ENCODE data around the gene AHNAK.

AHNAK gene

GRCh38 chr11:62402960-62403730 lies 143.5 kb downstream of the AHNAK start:
- Histone ChIP-seq H3K36me3 (ENCODE audit: control insufficient read depth, insufficient read depth, low read length) (no peaks in the 10 kb centered on the region), H3K4me3 (ENCODE audit: low read length) (no peak overlapping the region), H3K9ac (ENCODE audit: low read length) (no peak overlapping the region), H3K27me3 (ENCODE audit: control insufficient read depth, insufficient read depth, low read length) (peaks cover 3% of the 10 kb centered on the region), H3K9me3 (ENCODE audit: control insufficient read depth, low read length) (no peaks in the 10 kb centered on the region), H3K4me1 (ENCODE audit: control insufficient read depth, insufficient read depth, low read length) (peaks cover 41% of the 10 kb centered on the region)

- H3K27me3 ChIP-seq (ENCODE audit: control insufficient read depth, insufficient read depth, low read length): peaks cover 3% of the 10 kb centered on the region
- H3K36me3 ChIP-seq (ENCODE audit: control insufficient read depth, insufficient read depth, low read length): no peaks in the 10 kb centered on the region
- H3K4me1 ChIP-seq (ENCODE audit: control insufficient read depth, insufficient read depth, low read length): peaks cover 43% of the 10 kb centered on the region
- H3K9me3 ChIP-seq (ENCODE audit: control insufficient read depth, low read length): no peaks in the 10 kb centered on the region
- H3K4me3 ChIP-seq (ENCODE audit: low read length): no peak overlapping the region
- no peak overlapping the region for H3K9ac ChIP-seq (ENCODE audit: low read length)
These were observed 144.2 kb downstream of the AHNAK start for GRCh38 chr11:62402226-62402959.

- Histone ChIP-seq H3K36me3 (ENCODE audit: control insufficient read depth, insufficient read depth, low read length) (no peaks in the 10 kb centered on the region), H3K4me1 (ENCODE audit: control insufficient read depth, insufficient read depth, low read length) (peaks cover 43% of the 10 kb centered on the region), H3K27me3 (ENCODE audit: control insufficient read depth, insufficient read depth, low read length) (peaks cover 3% of the 10 kb centered on the region), H3K9ac (ENCODE audit: low read length) (no peak overlapping the region), H3K9me3 (ENCODE audit: control insufficient read depth, low read length) (no peaks in the 10 kb centered on the region), H3K4me3 (ENCODE audit: low read length) (no peak overlapping the region)
These were observed 144.8 kb downstream of the AHNAK start for GRCh38 chr11:62401811-62402210.

- Histone ChIP-seq H3K4me3 (ENCODE audit: low read length) (no peak overlapping the region), H3K27me3 (ENCODE audit: control insufficient read depth, insufficient read depth, low read length) (peaks cover 3% of the 10 kb centered on the region), H3K36me3 (ENCODE audit: control insufficient read depth, insufficient read depth, low read length) (no peaks in the 10 kb centered on the region), H3K9me3 (ENCODE audit: control insufficient read depth, low read length) (no peaks in the 10 kb centered on the region), H3K4me1 (ENCODE audit: control insufficient read depth, insufficient read depth, low read length) (peaks cover 43% of the 10 kb centered on the region), H3K9ac (ENCODE audit: low read length) (no peak overlapping the region)
These were observed 145.2 kb downstream of the AHNAK start for GRCh38 chr11:62401356-62401755.

- no peaks in the 10 kb centered on the region for H3K36me3 ChIP-seq (ENCODE audit: control insufficient read depth, insufficient read depth, low read length)
- no peak overlapping the region for H3K4me3 ChIP-seq (ENCODE audit: low read length)
- peak overlapping the region; percentile 31 for H3K9ac ChIP-seq (ENCODE audit: low read length)
- H3K9me3 ChIP-seq (ENCODE audit: control insufficient read depth, low read length): no peaks in the 10 kb centered on the region
- peaks cover 3% of the 10 kb centered on the region for H3K27me3 ChIP-seq (ENCODE audit: control insufficient read depth, insufficient read depth, low read length)
- peaks cover 43% of the 10 kb centered on the region for H3K4me1 ChIP-seq (ENCODE audit: control insufficient read depth, insufficient read depth, low read length)
These were observed 145.8 kb downstream of the AHNAK start for GRCh38 chr11:62400760-62401159.

GRCh38 chr11:62400281-62400680 lies 146.3 kb downstream of the AHNAK start:
- Histone ChIP-seq H3K4me1 (ENCODE audit: control insufficient read depth, insufficient read depth, low read length) (peaks cover 43% of the 10 kb centered on the region), H3K27me3 (ENCODE audit: control insufficient read depth, insufficient read depth, low read length) (peaks cover 3% of the 10 kb centered on the region), H3K4me3 (ENCODE audit: low read length) (no peak overlapping the region), H3K9me3 (ENCODE audit: control insufficient read depth, low read length) (no peaks in the 10 kb centered on the region), H3K36me3 (ENCODE audit: control insufficient read depth, insufficient read depth, low read length) (no peaks in the 10 kb centered on the region), H3K9ac (ENCODE audit: low read length) (no peak overlapping the region)

DNA sequence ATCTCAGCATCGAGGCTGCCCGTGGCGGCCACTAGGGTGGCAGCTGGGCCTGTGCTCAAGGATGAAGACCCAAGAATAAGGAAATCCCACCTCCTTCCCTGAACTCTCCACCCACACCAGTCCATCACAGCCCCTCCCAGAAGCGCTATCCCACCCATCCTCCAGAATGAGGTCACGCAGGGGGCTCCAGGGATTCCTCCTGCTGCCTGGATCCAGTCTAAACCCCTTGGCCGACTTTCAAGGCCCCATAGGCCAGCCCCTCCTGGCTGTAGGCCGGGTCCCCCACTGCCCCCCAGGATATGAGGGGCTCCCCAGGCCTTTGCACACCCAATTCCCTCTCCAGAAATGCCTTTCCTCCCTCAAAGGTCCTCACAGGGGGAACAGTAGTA lies 146.7 kb downstream of the AHNAK start:
- Histone ChIP-seq H3K36me3 (ENCODE audit: control insufficient read depth, insufficient read depth, low read length) (no peaks in the 10 kb centered on the region), H3K27me3 (ENCODE audit: control insufficient read depth, insufficient read depth, low read length) (peaks cover 3% of the 10 kb centered on the region), H3K9me3 (ENCODE audit: control insufficient read depth, low read length) (no peaks in the 10 kb centered on the region), H3K4me1 (ENCODE audit: control insufficient read depth, insufficient read depth, low read length) (peaks cover 43% of the 10 kb centered on the region), H3K4me3 (ENCODE audit: low read length) (no peak overlapping the region), H3K9ac (ENCODE audit: low read length) (no peak overlapping the region)

DNA sequence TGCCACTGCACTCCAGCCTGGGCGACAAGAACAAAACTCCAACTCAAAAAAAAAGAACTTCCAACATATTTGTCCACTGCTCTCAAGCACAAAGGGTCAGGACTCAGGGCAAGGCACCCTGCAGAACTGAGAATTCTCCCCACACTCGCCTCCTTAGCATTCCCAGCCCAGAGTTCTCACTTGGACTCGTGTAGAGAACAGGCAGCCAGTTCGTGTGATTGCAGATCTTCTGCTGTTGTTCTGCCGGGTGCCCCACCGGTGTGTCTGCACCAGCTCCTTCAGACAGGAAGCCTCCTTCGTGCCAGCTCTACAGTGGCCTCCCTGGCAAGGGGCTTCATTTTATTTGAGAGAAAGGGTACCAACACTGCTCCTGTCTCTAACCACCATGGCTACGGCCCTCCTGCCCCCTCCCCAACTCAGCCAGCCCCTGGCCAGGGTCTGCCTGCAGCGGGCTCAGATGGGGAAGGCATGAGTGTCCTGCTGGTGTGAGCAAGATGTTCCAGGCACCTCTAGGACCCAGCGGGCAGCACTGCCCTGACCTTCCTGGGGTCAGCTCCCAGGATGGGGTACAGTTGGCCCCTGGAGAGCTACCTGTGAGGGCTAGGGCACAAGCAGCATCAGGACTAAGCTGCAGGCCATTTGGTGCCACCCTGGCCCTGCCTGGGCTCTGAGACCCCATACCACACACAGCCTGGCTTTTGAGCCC lies 147.3 kb downstream of the AHNAK start:
- Histone ChIP-seq H3K27me3 (ENCODE audit: control insufficient read depth, insufficient read depth, low read length) (peaks cover 3% of the 10 kb centered on the region), H3K4me3 (ENCODE audit: low read length) (no peak overlapping the region), H3K4me1 (ENCODE audit: control insufficient read depth, insufficient read depth, low read length) (peaks cover 43% of the 10 kb centered on the region), H3K9me3 (ENCODE audit: control insufficient read depth, low read length) (no peaks in the 10 kb centered on the region), H3K36me3 (ENCODE audit: control insufficient read depth, insufficient read depth, low read length) (no peaks in the 10 kb centered on the region), H3K9ac (ENCODE audit: low read length) (no peak overlapping the region)

DNA sequence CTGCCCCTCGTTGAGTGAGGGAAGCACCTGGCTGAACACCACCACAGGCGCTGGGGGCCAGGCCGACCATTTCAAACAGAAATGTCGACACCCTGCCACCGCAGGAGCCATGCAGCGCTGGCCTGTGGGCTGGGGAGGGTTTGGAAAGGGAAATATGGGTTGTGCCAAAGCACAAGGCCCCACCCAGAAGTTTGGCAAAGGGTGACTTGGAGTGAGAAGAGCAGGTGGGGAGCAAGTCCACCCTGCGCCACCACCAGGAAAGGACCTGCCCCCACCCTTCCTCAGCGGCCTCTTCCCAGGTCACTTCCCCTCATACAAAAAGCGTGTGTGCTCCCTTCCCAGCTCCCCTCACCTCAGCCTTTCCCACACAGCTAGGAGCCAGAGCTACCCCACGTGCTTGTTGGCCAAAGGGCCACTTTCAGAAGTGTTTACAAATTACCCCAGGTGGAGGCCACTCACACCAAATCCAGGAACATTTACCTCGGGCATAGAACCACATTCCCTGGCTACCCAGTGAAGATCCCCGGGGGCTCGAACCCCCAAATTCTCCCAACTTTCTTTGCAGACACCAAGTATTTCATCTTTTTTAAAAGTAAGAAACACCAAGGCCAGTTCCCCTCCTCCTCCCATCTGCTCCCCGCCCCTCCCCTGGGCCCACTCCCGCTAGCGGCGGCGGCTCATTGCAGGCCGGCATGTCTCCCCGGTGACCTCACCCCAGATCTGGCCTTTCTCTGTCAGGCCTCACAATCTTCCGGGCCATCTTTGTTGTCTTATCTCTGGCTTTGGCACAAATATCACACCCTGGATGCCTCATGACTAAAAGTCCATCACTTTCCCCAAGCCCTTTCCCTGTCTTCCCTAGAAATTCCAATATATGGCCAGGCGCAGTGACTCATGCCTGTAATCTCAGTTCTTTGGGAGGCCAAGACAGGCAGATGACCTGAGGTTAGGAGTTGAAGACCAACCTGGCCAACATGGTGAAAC lies 148.3 kb downstream of the AHNAK start:
- no peak overlapping the region for H3K4me3 ChIP-seq (ENCODE audit: low read length)
- H3K36me3 ChIP-seq (ENCODE audit: control insufficient read depth, insufficient read depth, low read length): no peaks in the 10 kb centered on the region
- peaks cover 3% of the 10 kb centered on the region for H3K27me3 ChIP-seq (ENCODE audit: control insufficient read depth, insufficient read depth, low read length)
- H3K9me3 ChIP-seq (ENCODE audit: control insufficient read depth, low read length): no peaks in the 10 kb centered on the region
- H3K4me1 ChIP-seq (ENCODE audit: control insufficient read depth, insufficient read depth, low read length): peaks cover 43% of the 10 kb centered on the region
- H3K9ac ChIP-seq (ENCODE audit: low read length): no peak overlapping the region

GRCh38 chr11:62395885-62396551 lies 150.6 kb downstream of the AHNAK start:
- no peaks in the 10 kb centered on the region for H3K36me3 ChIP-seq (ENCODE audit: control insufficient read depth, insufficient read depth, low read length)
- H3K27me3 ChIP-seq (ENCODE audit: control insufficient read depth, insufficient read depth, low read length): peaks cover 3% of the 10 kb centered on the region
- no peak overlapping the region for H3K9ac ChIP-seq (ENCODE audit: low read length)
- no peak overlapping the region for H3K4me3 ChIP-seq (ENCODE audit: low read length)
- H3K9me3 ChIP-seq (ENCODE audit: control insufficient read depth, low read length): no peaks in the 10 kb centered on the region
- H3K4me1 ChIP-seq (ENCODE audit: control insufficient read depth, insufficient read depth, low read length): peaks cover 28% of the 10 kb centered on the region

Data from mucosa of stomach (tissue), 1 donor.